ENCODE data around the gene NAP1L4.
A peak's percentile ranks its signal among the peaks of the same experiment; 100 is the strongest.
"Not testable (repeated sequence)": the region's sequence is repeated elsewhere in the genome, so short reads cannot be mapped to it uniquely, and the experiment has no call there.

NAP1L4 gene

DNA sequence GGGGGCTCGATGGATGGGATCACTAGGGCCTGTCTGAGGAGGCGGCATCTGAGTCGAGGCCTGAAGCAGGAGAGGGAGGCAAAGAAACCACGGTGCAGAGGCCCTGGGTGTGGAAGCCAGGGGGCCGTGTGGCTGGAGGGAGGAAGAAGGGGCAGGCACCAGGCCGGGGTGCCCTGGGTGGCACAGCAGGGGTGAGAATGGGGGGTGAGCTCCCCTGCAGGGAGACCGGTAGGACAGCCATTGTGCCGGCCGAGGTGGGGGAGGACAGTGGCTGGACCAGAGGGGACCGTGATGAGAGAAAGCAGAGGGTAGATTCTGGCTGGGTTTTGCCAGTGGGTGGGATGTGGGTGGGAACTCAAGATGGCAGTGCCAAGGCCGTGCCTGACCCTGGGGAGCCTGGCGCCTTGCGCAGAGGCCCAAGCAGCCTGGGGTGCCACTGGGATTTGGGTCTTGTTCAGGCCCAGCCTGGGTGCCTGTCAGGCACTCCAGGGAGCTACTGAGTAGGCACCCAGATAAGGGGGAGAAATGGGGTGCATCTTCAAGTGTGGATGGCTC lies 81.7 kb downstream of the NAP1L4 start:
- Histone ChIP-seq H3K9me3 (ENCODE audit: control insufficient read depth, low read length) (no peaks in the 10 kb centered on the region), H3K27me3 (ENCODE audit: control insufficient read depth, insufficient read depth, low read length) (no peaks in the 10 kb centered on the region), H3K36me3 (ENCODE audit: control insufficient read depth, insufficient read depth, low read length) (no peaks in the 10 kb centered on the region), H3K9ac (ENCODE audit: low read length) (no peak overlapping the region), H3K4me1 (ENCODE audit: control insufficient read depth, insufficient read depth, low read length) (peaks cover 40% of the 10 kb centered on the region), H3K4me3 (ENCODE audit: low read length) (no peak overlapping the region)

DNA sequence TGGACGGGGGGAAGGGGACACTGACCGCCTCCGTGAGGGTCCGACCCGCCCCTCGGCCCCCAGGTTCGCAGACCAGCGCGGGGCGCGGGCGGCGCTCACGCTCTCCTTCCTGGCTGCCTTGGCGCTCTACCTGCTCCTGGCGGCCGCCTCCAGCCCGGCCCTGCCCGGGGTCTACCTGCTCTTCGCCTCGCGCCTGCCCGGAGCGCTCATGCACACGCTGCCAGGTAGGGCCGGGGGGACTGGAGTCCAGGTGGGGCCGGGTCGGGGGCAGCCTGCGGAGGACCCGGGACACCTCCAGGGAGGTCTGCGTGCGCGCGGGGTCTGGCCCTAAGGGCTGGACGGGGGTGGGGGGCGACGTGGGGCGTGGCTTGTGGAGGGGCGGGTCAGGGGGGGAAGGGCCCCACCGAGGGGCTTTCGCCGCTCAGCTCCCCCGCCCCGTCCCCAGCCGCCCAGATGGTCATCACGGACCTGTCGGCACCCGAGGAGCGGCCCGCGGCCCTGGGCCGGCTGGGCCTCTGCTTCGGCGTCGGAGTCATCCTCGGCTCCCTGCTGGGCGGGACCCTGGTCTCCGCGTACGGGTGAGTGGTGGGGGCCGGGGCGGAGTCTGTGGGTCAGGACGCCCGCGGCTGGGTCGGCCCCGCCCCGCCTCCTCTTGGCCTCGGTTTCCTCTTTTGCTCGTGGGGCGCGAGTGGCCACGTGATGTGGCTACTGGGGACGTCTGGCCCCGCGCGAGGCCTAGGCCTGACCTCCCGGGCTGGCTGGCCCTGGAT lies 82.8 kb downstream of the NAP1L4 start:
- no peak overlapping the region for H3K9ac ChIP-seq (ENCODE audit: low read length)
- H3K4me1 ChIP-seq (ENCODE audit: control insufficient read depth, insufficient read depth, low read length): peaks cover 45% of the 10 kb centered on the region
- H3K36me3 ChIP-seq (ENCODE audit: control insufficient read depth, insufficient read depth, low read length): no peaks in the 10 kb centered on the region
- no peaks in the 10 kb centered on the region for H3K27me3 ChIP-seq (ENCODE audit: control insufficient read depth, insufficient read depth, low read length)
- no peaks in the 10 kb centered on the region for H3K9me3 ChIP-seq (ENCODE audit: control insufficient read depth, low read length)
- H3K4me3 ChIP-seq (ENCODE audit: low read length): no peak overlapping the region

DNA sequence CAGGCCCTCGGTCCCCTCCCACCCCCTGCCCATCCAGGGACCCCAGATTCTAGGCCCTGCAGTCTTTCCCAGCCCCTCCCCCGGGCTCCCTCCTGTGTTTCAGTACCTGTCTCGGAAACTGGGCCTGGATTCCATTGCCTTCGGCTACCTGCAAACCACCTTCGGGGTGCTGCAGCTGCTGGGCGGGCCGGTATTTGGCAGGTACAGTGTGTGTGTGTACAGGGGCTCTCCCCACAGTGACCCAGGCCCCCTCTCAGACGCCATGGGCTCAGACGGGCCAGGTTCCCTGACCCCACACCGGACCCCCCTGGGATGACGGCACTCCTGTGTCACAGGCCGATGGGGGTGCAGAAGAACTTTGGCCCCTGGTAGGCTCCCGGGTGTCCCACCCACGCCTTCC lies 84.0 kb downstream of the NAP1L4 start:
- no peaks in the 10 kb centered on the region for H3K36me3 ChIP-seq (ENCODE audit: control insufficient read depth, insufficient read depth, low read length)
- H3K4me3 ChIP-seq (ENCODE audit: low read length): no peak overlapping the region
- H3K9me3 ChIP-seq (ENCODE audit: control insufficient read depth, low read length): no peaks in the 10 kb centered on the region
- no peak overlapping the region for H3K9ac ChIP-seq (ENCODE audit: low read length)
- H3K4me1 ChIP-seq (ENCODE audit: control insufficient read depth, insufficient read depth, low read length): peaks cover 45% of the 10 kb centered on the region
- no peaks in the 10 kb centered on the region for H3K27me3 ChIP-seq (ENCODE audit: control insufficient read depth, insufficient read depth, low read length)

DNA sequence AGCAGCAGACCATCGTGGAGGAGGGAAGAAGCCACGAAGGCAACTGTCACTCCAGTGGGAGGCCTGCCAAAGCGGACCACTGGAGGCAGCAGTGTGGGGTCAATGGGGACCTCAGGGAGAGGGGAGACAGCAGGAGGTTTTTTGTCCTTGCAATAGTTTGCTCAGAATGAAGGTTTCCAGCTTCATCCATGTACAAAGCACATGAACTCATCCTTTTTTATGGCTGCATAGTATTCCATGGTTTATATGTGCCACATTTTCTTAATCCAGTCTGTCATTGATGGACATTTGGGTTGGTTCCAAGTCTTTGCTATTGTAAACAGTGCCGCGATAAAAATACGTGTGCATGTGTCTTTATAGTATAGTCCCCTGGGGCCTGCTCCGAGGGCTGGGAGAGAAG lies 86.8 kb downstream of the NAP1L4 start:
- H3K9me3 ChIP-seq (ENCODE audit: control insufficient read depth, low read length); H3K36me3 ChIP-seq (ENCODE audit: control insufficient read depth, insufficient read depth, low read length); H3K27me3 ChIP-seq (ENCODE audit: control insufficient read depth, insufficient read depth, low read length); H3K4me3 ChIP-seq (ENCODE audit: low read length); H3K9ac ChIP-seq (ENCODE audit: low read length): not testable (repeated sequence)
- peaks cover 35% of the 10 kb centered on the region for H3K4me1 ChIP-seq (ENCODE audit: control insufficient read depth, insufficient read depth, low read length)

DNA sequence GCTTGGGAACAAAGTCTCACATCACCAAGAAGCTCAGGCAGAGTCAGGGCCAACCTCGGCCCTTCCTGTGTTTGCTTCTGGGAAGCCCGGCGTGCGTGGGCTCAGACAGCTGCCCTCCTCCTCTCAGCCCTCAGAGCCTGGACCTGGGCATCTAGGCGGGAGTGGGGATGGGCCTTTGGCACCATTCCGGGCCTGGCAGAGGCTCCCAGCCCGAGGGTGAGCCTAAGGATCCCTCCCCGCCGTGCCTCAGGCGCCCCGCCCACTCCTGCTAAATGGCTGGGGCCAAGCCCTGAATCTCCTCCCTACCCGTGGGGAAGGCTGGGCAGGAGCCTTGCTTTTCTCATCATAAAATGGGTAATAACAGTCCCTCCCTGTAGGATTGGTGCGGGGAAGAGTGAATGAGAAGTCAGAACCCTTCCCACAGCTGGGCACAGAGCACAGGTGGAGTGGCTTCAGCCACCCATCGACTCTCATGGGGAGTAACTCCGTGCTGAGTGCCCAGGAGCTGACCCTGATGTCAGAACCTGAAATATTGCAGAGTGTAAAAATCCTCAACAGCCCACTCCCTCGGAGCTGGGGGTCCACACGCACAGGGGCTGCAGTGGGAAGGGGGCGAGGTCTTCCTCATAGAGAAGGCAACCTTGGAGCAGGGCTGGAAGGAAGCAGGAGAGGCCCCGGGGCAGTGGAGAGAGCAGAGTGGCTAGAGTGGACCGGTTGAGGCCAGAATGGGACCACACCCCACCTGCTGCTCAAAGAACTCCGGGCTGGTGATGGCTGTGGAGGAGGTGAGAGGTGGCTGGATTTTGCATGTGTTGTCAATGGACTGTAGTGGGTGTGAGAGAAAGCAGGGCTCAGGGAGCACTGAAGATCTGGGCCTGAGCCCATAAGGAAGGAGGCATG lies 87.7 kb downstream of the NAP1L4 start:
- Histone ChIP-seq H3K4me1 (ENCODE audit: control insufficient read depth, insufficient read depth, low read length) (peaks cover 42% of the 10 kb centered on the region), H3K9me3 (ENCODE audit: control insufficient read depth, low read length) (no peaks in the 10 kb centered on the region), H3K9ac (ENCODE audit: low read length) (peak overlapping the region; percentile 75), H3K36me3 (ENCODE audit: control insufficient read depth, insufficient read depth, low read length) (no peaks in the 10 kb centered on the region), H3K27me3 (ENCODE audit: control insufficient read depth, insufficient read depth, low read length) (no peaks in the 10 kb centered on the region), H3K4me3 (ENCODE audit: low read length) (peak overlapping the region; percentile 55)

DNA sequence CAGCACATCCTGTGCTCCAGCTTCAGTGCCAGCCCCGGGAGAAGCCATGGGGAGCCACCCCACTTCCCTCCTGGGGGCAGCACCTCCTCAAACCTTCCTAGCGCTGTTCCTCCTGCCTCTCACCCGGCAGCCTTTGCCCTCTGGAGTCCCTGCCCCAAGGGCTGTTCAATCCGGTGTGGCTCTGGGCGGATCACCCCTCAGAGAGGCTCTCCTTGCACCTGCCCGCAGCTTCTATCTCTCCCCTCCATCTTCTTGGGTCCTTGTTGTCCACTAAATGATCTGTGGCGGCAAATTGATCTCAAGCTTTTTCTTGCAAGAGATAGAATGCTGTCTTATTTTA lies 88.5 kb downstream of the NAP1L4 start:
- no peaks in the 10 kb centered on the region for H3K27me3 ChIP-seq (ENCODE audit: control insufficient read depth, insufficient read depth, low read length)
- peak overlapping the region; percentile 55 for H3K4me3 ChIP-seq (ENCODE audit: low read length)
- H3K4me1 ChIP-seq (ENCODE audit: control insufficient read depth, insufficient read depth, low read length): peaks cover 50% of the 10 kb centered on the region
- H3K9ac ChIP-seq (ENCODE audit: low read length): peak overlapping the region; percentile 75
- no peaks in the 10 kb centered on the region for H3K36me3 ChIP-seq (ENCODE audit: control insufficient read depth, insufficient read depth, low read length)
- H3K9me3 ChIP-seq (ENCODE audit: control insufficient read depth, low read length): no peaks in the 10 kb centered on the region

DNA sequence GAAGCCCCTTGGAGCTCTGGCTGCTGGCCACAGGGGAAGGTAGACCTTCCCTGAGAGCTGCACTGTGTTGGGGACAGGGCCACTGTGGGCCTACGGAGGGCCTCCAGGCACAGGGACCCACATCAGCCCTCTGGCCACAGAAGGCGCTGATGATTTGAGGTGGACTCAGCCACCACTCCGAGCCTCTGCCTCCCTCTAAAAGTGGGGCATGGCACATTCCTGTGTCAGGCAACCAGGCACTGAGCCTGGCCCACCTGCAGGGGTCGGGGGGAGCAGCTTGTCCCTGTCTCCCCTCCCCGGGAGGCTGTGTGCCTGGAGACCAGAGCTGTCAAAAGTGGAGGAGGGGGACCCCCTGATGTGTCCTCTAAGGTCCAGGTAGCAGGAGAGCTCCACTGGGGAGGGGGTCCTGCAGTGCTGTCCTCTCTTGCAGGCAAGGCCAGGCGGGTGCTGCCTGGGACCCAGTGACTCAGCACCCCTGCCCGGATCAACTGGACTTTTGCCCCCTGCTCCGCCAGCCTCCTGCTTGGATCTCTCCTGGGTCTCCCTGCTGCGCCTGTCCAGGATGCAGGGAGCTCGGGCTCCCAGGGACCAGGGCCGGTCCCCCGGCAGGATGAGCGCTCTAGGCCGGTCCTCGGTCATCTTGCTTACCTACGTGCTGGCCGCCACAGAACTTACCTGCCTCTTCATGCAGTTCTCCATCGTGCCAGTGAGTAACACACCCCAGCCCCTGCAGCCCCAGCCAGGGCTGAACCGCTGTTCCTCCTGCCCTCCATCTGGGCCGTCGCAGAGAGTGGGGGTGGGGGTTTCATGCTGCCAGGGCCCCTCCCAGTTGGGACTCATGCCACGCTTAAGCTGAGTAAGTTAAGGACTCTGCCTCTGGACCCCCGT lies 89.1 kb downstream of the NAP1L4 start:
- H3K36me3 ChIP-seq (ENCODE audit: control insufficient read depth, insufficient read depth, low read length): no peaks in the 10 kb centered on the region
- H3K9me3 ChIP-seq (ENCODE audit: control insufficient read depth, low read length): no peaks in the 10 kb centered on the region
- peak overlapping the region; percentile 75 for H3K9ac ChIP-seq (ENCODE audit: low read length)
- H3K4me1 ChIP-seq (ENCODE audit: control insufficient read depth, insufficient read depth, low read length): peaks cover 56% of the 10 kb centered on the region
- H3K27me3 ChIP-seq (ENCODE audit: control insufficient read depth, insufficient read depth, low read length): no peaks in the 10 kb centered on the region
- peak overlapping the region; percentile 55 for H3K4me3 ChIP-seq (ENCODE audit: low read length)

DNA sequence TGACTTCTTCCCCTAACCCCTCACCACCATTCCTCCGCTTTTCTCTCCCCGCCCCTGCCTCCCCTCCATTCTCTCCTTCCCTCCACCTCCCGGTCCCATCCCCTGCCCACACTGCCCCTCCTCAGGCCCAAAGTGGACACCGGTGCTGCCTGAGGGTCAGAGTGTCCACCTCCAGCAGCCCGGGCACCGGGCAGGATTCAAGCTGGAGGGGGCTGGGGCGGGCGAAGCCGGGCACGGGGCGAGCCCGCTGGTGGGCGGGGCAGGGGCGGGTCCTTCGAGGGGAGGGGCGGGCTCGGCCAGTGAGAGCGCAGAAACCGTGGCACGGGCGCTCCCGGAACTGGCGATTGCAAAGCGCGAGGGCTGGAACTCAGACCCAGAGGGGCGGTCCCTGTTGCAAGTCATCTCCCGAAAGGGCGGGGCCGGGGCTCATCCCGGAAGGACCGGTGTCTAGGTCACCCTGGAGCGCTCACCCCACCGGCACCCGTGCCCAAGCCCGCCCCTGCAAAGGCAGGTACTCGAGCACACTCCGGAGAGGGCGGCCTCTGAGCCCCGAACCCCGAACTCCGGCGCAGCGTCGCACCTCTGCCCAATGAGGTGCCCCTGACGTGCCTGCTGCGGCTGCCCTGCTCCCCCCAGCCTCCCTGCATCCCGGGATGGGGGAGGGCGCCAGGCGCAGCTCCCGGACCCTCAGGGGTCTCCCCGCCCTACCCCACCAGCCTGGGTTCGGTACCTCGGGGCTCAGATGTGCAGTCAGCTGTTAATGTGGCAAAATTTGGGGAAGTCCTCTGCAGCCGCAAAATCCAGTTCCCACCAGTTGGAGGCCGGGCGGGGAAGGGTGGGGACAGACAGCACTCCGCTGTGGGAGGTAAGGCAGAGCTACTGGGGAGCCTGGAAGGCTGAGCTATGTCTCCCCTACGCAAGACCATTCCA lies 90.0 kb downstream of the NAP1L4 start:
- Histone ChIP-seq H3K9ac (ENCODE audit: low read length) (peak overlapping the region; percentile 75), H3K4me1 (ENCODE audit: control insufficient read depth, insufficient read depth, low read length) (peaks cover 57% of the 10 kb centered on the region), H3K9me3 (ENCODE audit: control insufficient read depth, low read length) (no peaks in the 10 kb centered on the region), H3K4me3 (ENCODE audit: low read length) (peak overlapping the region; percentile 55), H3K27me3 (ENCODE audit: control insufficient read depth, insufficient read depth, low read length) (no peaks in the 10 kb centered on the region), H3K36me3 (ENCODE audit: control insufficient read depth, insufficient read depth, low read length) (no peaks in the 10 kb centered on the region)

DNA sequence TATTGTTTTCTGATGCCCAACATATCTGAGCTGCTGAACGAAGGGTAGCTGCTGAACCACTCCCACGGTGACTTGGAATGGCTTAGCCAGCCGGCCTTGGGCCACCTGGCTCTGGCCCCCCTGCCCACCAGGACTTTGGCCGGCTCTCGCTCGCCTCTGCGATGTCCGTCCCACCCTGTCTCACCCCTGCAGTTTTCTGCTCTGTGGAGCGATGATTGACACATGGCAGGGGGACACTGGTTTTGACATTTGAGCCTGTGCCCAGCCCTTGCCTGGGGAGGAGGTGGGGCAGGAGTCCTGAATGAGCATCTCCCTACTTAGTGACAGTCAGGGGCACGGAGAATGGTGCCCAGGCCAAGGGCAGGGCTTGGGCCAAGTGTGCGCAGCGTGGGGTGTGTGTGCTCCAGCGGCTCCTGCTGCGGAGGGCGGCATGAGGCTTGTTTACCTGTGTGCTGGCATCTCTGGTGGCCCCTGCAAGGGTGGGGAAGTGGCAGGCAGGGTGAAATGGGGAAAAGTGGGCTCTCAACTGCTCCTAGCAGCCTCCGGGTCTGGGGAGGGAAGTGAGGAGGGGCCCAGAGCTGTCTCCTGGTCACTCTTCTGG lies 90.8 kb downstream of the NAP1L4 start:
- Histone ChIP-seq H3K9me3 (ENCODE audit: control insufficient read depth, low read length) (no peaks in the 10 kb centered on the region), H3K9ac (ENCODE audit: low read length) (peak overlapping the region; percentile 74), H3K27me3 (ENCODE audit: control insufficient read depth, insufficient read depth, low read length) (no peaks in the 10 kb centered on the region), H3K4me3 (ENCODE audit: low read length) (no peak overlapping the region), H3K4me1 (ENCODE audit: control insufficient read depth, insufficient read depth, low read length) (peaks cover 57% of the 10 kb centered on the region), H3K36me3 (ENCODE audit: control insufficient read depth, insufficient read depth, low read length) (no peaks in the 10 kb centered on the region)

DNA sequence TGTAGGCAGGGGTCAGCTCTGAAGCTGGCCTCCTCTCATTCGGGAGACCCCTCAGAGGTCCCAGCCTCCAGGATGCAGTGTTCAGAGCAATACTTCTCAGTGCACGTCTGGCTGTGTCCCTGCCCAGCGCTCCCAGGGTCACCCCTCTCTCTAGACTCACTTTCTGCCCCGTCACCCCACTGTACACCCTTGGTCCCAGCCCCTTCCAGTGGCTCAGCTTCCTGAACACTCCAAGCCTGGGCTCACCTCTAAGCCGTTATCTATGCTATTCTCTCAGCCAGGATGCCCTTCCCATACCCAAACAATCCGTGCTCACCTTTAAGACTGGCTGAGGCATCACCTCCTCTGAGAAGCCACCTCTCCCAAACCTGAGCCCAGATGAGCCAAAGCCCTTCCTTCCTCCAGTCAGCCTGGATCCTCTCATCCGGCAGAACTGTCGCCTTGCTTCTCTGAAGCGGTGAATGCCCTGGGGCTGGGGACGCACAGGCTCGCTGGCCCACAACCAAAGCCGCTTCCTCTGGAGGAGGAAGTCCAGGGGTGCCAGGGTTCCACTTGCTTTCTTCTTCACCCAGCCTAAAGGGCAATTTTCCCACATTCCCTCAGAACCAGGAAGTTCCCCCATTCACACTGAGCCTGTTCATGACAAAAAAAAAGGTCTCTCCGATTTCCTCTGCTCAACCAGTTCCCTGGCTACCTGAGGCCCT lies 92.9 kb downstream of the NAP1L4 start:
- Histone ChIP-seq H3K9me3 (ENCODE audit: control insufficient read depth, low read length) (no peaks in the 10 kb centered on the region), H3K4me3 (ENCODE audit: low read length) (no peak overlapping the region), H3K9ac (ENCODE audit: low read length) (peak overlapping the region; percentile 20), H3K27me3 (ENCODE audit: control insufficient read depth, insufficient read depth, low read length) (no peaks in the 10 kb centered on the region), H3K36me3 (ENCODE audit: control insufficient read depth, insufficient read depth, low read length) (no peaks in the 10 kb centered on the region), H3K4me1 (ENCODE audit: control insufficient read depth, insufficient read depth, low read length) (peaks cover 47% of the 10 kb centered on the region)
